GM11168 (cell line): Measurements from ENCODE around the gene RPL3.
"Not testable (repeated sequence)": the region's sequence is repeated elsewhere in the genome, so short reads cannot be mapped to it uniquely, and the experiment has no call there.

ENCODE experiments used
- in situ Hi-C: fragments of 300-500 bp; cut with MboI; formaldehyde crosslinking; loops from one replicate; pipeline ENCODE4 v1.12.0; 2022; ENCODE audit warnings: low sequenced_read_pairs; ENCODE audit not compliant: unreplicated experiment

The RPL3 gene

GRCh38 chr22:39319284-39320022, at the start of gene RPL3:
Gene RPL3 (minus strand): TSS chr22:39319623. CDS start chr22:39319597, 26 bp downstream.
- in situ Hi-C loops, result no loop called here

- in situ Hi-C loops, result no loop called here
These were observed 49.8 kb upstream of the RPL3 start for GRCh38 chr22:39369186-39369585.

- in situ Hi-C loops, result no loop called here
These were observed 49.1 kb upstream of the RPL3 start for GRCh38 chr22:39368461-39368911.

GRCh38 chr22:39367035-39367434, 47.6 kb upstream of the RPL3 start:
- in situ Hi-C loops, result no loop called here

GRCh38 chr22:39365492-39365780, 46.0 kb upstream of the RPL3 start:
- in situ Hi-C loops, result no loop called here

- in situ Hi-C loops, result no loop called here
These were observed 45.5 kb upstream of the RPL3 start for GRCh38 chr22:39364714-39365491.

- in situ Hi-C loops, result no loop called here
These were observed 44.5 kb upstream of the RPL3 start for GRCh38 chr22:39363751-39364515.

- in situ Hi-C loops, result no loop called here
These were observed 43.5 kb upstream of the RPL3 start for GRCh38 chr22:39362932-39363331.

GRCh38 chr22:39362271-39362670, 42.8 kb upstream of the RPL3 start:
- in situ Hi-C loops, result no loop called here

- in situ Hi-C loops, result no loop called here
These were observed 42.1 kb upstream of the RPL3 start for GRCh38 chr22:39361496-39361895.

- in situ Hi-C loops, result no loop called here
These were observed 41.4 kb upstream of the RPL3 start for GRCh38 chr22:39360674-39361413.

GRCh38 chr22:39360242-39360641, 40.8 kb upstream of the RPL3 start:
- in situ Hi-C loops, result no loop called here

- in situ Hi-C loops, result no loop called here
These were observed 40.3 kb upstream of the RPL3 start for GRCh38 chr22:39359659-39360195.

- in situ Hi-C loops, result not testable (repeated sequence)
These were observed 38.8 kb upstream of the RPL3 start for GRCh38 chr22:39358197-39358596.

GRCh38 chr22:39357110-39358108, 38.0 kb upstream of the RPL3 start:
- in situ Hi-C loops, result not testable (repeated sequence)

GRCh38 chr22:39356464-39356863, 37.0 kb upstream of the RPL3 start:
- in situ Hi-C loops, result no loop called here

GRCh38 chr22:39355805-39356204, 36.4 kb upstream of the RPL3 start:
- in situ Hi-C loops, result not testable (repeated sequence)

- in situ Hi-C loops, result no loop called here
These were observed 35.7 kb upstream of the RPL3 start for GRCh38 chr22:39355080-39355479.

- in situ Hi-C loops, result no loop called here
These were observed 33.9 kb upstream of the RPL3 start for GRCh38 chr22:39353346-39353745.
